GM12878 (cell line): ENCODE data around the gene ATP7B. TPM values are rescaled to one million over a fixed set of nuclear protein-coding genes. Genes with fewer than 3 reads are reported as not detected.

Experiments used
- ATAC-seq: fragments of 200-7000 bp; cut with Tn5 transposase; 3 replicates; pipeline ENCODE4 v1.9.1; 2020; ENCODE audit warnings: mild to moderate bottlenecking, moderate library complexity
- BruUV-seq: library from RNA; stranded (reverse); fragments of 400-500 nt; replicated peaks from 2 replicates; lab custom pipeline; 2021; lab: Mats Ljungman, UMichigan
- CTCF ChIA-PET: fragments of 300-600 bp; sonication (Branson Sonifier 250); formaldehyde crosslinking; extraction: SDS; loops from one replicate; lab custom pipeline; 2021; ENCODE audit warnings: inconsistent platforms; lab: Yijun Ruan, JAX
- POLR2A ChIA-PET: fragments of 350-600 bp; formaldehyde crosslinking; extraction: SDS; loops from one replicate; lab custom pipeline; 2021; ENCODE audit warnings: inconsistent platforms; lab: Charles Lee
- RAD21 ChIA-PET: fragments of 300-600 bp; sonication (Branson Sonifier 250); formaldehyde crosslinking; loops from one replicate; lab custom pipeline; 2023; ENCODE audit warnings: antibody characterized with exemption; ENCODE audit not compliant: unreplicated experiment; lab: Charles Lee
- SMC1A ChIA-PET: fragments of 300-600 bp; sonication (Branson Sonifier 250); formaldehyde crosslinking; loops from one replicate; lab custom pipeline; 2023; ENCODE audit not compliant: unreplicated experiment, uncharacterized antibody; lab: Charles Lee
- DNase-seq: peaks from one replicate; pipeline ENCODE4 v3.0.0-alpha.2; 2011; ENCODE audit warnings: low read depth, low spot score
- FAIRE-seq: peaks from 3 replicates; lab custom pipeline; 2011; peaks lifted over from hg19 to GRCh38; lab: Jason Lieb, UNC
- H2AFZ ChIP-seq: 2 replicates; pipeline ENCODE4 v1.6.0; 2011; ENCODE audit warnings: low read depth, low read length, control low read depth; ENCODE audit not compliant: control insufficient read depth
- H3K27ac ChIP-seq: 2 replicates; pipeline ENCODE4 v1.5.1; 2011; ENCODE audit warnings: control low read depth; ENCODE audit not compliant: control insufficient read depth, insufficient read depth
- H3K27me3 ChIP-seq, 2 experiments: replicated peaks in 1 of 2; 2 replicates each; pipeline versions ENCODE4 v1.6.0 to v1.6.1; 2011; ENCODE audit warnings: low read length in 1 of 2; ENCODE audit not compliant: control insufficient read depth in 2 of 2, insufficient read depth in 2 of 2
- H3K36me3 ChIP-seq, 2 experiments: 2 replicates each; pipeline ENCODE4 v1.5.1; 2011; ENCODE audit warnings: low read length in 1 of 2; ENCODE audit not compliant: control insufficient read depth in 2 of 2, insufficient read depth in 2 of 2
- H3K4me1 ChIP-seq: 2 replicates; pipeline ENCODE4 v1.6.1; 2011; ENCODE audit warnings: mild to moderate bottlenecking, low read length, moderate library complexity, mixed read lengths; ENCODE audit not compliant: control insufficient read depth, insufficient read depth
- H3K4me2 ChIP-seq: 2 replicates; pipeline ENCODE4 v1.6.0; 2011; ENCODE audit warnings: control low read depth; ENCODE audit not compliant: control insufficient read depth, insufficient read depth
- H3K4me3 ChIP-seq: fragments of 200-600 bp; sonication (generic); 2 replicates; pipeline ENCODE4 v1.5.1; 2016
- H3K79me2 ChIP-seq: 2 replicates; pipeline ENCODE4 v1.6.0; 2011; ENCODE audit warnings: low read length; ENCODE audit not compliant: control insufficient read depth, insufficient read depth
- H3K9ac ChIP-seq: 2 replicates; pipeline ENCODE4 v1.8.0; 2011; ENCODE audit warnings: low read length, control low read depth, mixed read lengths; ENCODE audit not compliant: control insufficient read depth, insufficient read depth
- H3K9me3 ChIP-seq: replicated peaks from 3 replicates; pipeline ENCODE4 v1.5.1; 2011; ENCODE audit warnings: mild to moderate bottlenecking, low read length; ENCODE audit not compliant: control insufficient read depth, insufficient read depth
- H4K20me1 ChIP-seq: 2 replicates; pipeline ENCODE4 v1.6.0; 2011; ENCODE audit not compliant: control insufficient read depth, insufficient read depth
- ATF7 ChIP-seq: fragments of 450-650 bp; IDR thresholded peaks from 2 replicates; pipeline ENCODE4 v1.6.1; 2016; ENCODE audit warnings: low read depth, mild to moderate bottlenecking
- EED ChIP-seq: sonication (generic); IDR thresholded peaks from 2 replicates; pipeline ENCODE4 v1.6.1; 2016; ENCODE audit warnings: antibody characterized with exemption, low read depth
- EP300 ChIP-seq, 2 experiments: fragments of 150-350 bp in 1 of 2; IDR thresholded peaks; 2 replicates each; pipeline ENCODE4 v1.6.1; 2011 to 2012; ENCODE audit warnings: low read depth in 2 of 2, low read length in 2 of 2, borderline replicate concordance in 1 of 2, improper control_type of control experiment in 1 of 2, inconsistent platforms in 1 of 2; ENCODE audit not compliant: control insufficient read depth in 1 of 2
- JUND ChIP-seq: IDR thresholded peaks from 2 replicates; pipeline ENCODE4 v1.6.1; 2012; ENCODE audit warnings: low read depth, mild to moderate bottlenecking, low read length, improper control_type of control experiment, moderate library complexity
- KLF5 ChIP-seq: fragments of 450-650 bp; IDR thresholded peaks from 2 replicates; pipeline ENCODE4 v1.6.1; 2014; ENCODE audit warnings: mild to moderate bottlenecking; ENCODE audit not compliant: partially characterized antibody
- RAD21 ChIP-seq: IDR thresholded peaks from 2 replicates; pipeline ENCODE4 v1.6.1; 2011; ENCODE audit warnings: mild to moderate bottlenecking, low read depth, low read length, moderate library complexity; ENCODE audit not compliant: insufficient read depth
- SMAD5 ChIP-seq: IDR thresholded peaks from 2 replicates; pipeline ENCODE4 v1.6.1; 2016; ENCODE audit warnings: antibody characterized with exemption, low read depth
- ZSCAN29 ChIP-seq: fragments of 450-650 bp; IDR thresholded peaks from 2 replicates; pipeline ENCODE4 v1.6.1; 2017; ENCODE audit warnings: mild to moderate bottlenecking, moderate library complexity
- WGBS: methylation state at CpG from one replicate; pipeline ENCODE4 v1.1.6; 2016; ENCODE audit warnings: low lambda C conversion rate; ENCODE audit not compliant: insufficient replicate concordance, insufficient coverage; ENCODE audit errors: missing lambda C conversion rate; 5-methylcytosine and 5-hydroxymethylcytosine counted together
- in situ Hi-C: fragments of 300-500 bp; cut with MboI; formaldehyde crosslinking; loops from 9 replicates; pipeline ENCODE4 v1.14.3; 2018; ENCODE audit warnings: mixed read lengths
- intact Hi-C: fragments of 100-400 bp; cut with micrococcal nuclease; formaldehyde crosslinking; loops from one replicate; pipeline ENCODE4 v1.14.2; 2022; ENCODE audit not compliant: unreplicated experiment
- polyA plus RNA-seq, 11 experiments: library from polyadenylated mRNA; depleted of rRNA in 4 of 11; unstranded in 6 of 11; stranded (reverse) in 5 of 11; fragments of >200 nt; fragmentation: Nextera tagmentation in 4 of 11; fragmentation: Illumina TruSeq in 1 of 11; extraction: Ambion mirVana in 4 of 11; extraction: Trizol in 1 of 11; gene quantifications; 1 replicate in 1 of 11; 2 replicates in 10 of 11; pipeline versions ENCODE4 v1.2.1 to v1.2.3, GENCODE V29; 2011 to 2016; ENCODE audit warnings: inconsistent platforms in 2 of 11, missing spikeins in 2 of 11, low read depth in 1 of 11
- total RNA-seq, 4 experiments: library from RNA; depleted of rRNA in 3 of 4; stranded (reverse); fragments of >200 nt in 3 of 4; fragmentation: Illumina TruSeq in 1 of 4; extraction: Trizol in 1 of 4; gene quantifications; 2 replicates each; pipeline versions ENCODE4 v1.2.1 to v1.2.3, GENCODE V29; 2013 to 2021
- TF ChIP-seq, protein P1 (sequence below): fragments of 450-650 bp; IDR thresholded peaks from 2 replicates; pipeline ENCODE4 v1.6.1; 2017; ENCODE audit warnings: mild to moderate bottlenecking, low read depth, inconsistent platforms; ENCODE audit not compliant: poor library complexity, severe bottlenecking
- TF ChIP-seq, protein P2 (sequence below): IDR thresholded peaks from 2 replicates; pipeline ENCODE4 v1.6.1; 2012; ENCODE audit warnings: low read length, inconsistent platforms

ATP7B gene
- total and polyA plus RNA-seq, 10 of the 15 experiments (the other 5 are each of a cell fraction or from before 2014, with no cell fraction given): under 0.01 to 1.1 (median 0.06) TPM; not detected in 2

DNA sequence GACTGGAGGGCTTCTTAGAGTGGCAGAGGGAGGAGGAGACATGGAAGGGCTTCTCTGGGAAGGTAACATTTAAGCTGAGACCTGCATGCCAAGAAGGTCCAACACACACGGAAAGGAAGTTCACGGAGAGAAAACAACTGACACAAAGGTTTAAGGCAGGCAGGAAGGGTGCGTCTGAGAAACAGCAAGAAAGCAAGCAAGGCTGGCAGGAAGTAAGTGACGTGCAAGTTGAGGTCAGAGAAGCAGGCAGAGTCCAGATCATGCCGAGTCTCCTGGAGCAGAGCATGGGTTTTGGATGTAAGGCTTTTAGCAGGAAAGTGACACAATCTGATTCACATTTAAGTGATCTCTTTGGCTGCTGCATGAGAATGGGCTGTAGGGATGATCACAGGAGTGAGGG is 60.5 kb downstream of the ATP7B start:
- SMC1A ChIA-PET: interaction anchor here (1.2 kb wide), 1 partner anchor 11 kb away, joined by 4 read pairs; no protein-coding TSS in a partner anchor
- TF ChIP-seq, protein P1, sequence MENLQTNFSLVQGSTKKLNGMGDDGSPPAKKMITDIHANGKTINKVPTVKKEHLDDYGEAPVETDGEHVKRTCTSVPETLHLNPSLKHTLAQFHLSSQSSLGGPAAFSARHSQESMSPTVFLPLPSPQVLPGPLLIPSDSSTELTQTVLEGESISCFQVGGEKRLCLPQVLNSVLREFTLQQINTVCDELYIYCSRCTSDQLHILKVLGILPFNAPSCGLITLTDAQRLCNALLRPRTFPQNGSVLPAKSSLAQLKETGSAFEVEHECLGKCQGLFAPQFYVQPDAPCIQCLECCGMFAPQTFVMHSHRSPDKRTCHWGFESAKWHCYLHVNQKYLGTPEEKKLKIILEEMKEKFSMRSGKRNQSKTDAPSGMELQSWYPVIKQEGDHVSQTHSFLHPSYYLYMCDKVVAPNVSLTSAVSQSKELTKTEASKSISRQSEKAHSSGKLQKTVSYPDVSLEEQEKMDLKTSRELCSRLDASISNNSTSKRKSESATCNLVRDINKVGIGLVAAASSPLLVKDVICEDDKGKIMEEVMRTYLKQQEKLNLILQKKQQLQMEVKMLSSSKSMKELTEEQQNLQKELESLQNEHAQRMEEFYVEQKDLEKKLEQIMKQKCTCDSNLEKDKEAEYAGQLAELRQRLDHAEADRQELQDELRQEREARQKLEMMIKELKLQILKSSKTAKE: no peak
- TF ChIP-seq EP300 (IDR thresholded peaks at IDR 0.05; ENCODE audit: borderline replicate concordance in 1 of 2, control insufficient read depth in 1 of 2, low read depth in 2 of 2, low read length in 2 of 2) (no peak), EED (no peak), ATF7 (no peak), SMAD5 (no peak), ZSCAN29 (no peak), RAD21 (no peak), JUND (no peak), KLF5 (no peak)
- TF ChIP-seq, protein P2, sequence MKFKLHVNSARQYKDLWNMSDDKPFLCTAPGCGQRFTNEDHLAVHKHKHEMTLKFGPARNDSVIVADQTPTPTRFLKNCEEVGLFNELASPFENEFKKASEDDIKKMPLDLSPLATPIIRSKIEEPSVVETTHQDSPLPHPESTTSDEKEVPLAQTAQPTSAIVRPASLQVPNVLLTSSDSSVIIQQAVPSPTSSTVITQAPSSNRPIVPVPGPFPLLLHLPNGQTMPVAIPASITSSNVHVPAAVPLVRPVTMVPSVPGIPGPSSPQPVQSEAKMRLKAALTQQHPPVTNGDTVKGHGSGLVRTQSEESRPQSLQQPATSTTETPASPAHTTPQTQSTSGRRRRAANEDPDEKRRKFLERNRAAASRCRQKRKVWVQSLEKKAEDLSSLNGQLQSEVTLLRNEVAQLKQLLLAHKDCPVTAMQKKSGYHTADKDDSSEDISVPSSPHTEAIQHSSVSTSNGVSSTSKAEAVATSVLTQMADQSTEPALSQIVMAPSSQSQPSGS: no peak
- DNase-seq: no peak
- in situ Hi-C loops (no loop called here), intact Hi-C loops (no loop called here)
- Histone ChIP-seq H3K27me3 (peaks cover 6% of the 10 kb centered on the region in 2 experiments), H4K20me1 (no peaks in the 10 kb centered on the region), H3K9me3 (no peaks in the 10 kb centered on the region), H3K79me2 (no peaks in the 10 kb centered on the region), H3K4me2 (no peak overlapping the region), H3K36me3 (no peaks in the 10 kb centered on the region), H3K4me3 (no peak overlapping the region), H3K9ac (no peak overlapping the region), H3K27ac (no peak overlapping the region), H3K4me1 (peaks cover under 1% of the 10 kb centered on the region; the same call in 1 of the 2 replicates), H2AFZ (no peak overlapping the region)
- POLR2A ChIA-PET: no interaction called here
- CTCF ChIA-PET: no interaction called here
- WGBS: 24% methylated on average over 5 of the region's 5 CpGs
- no peak for ATAC-seq
- RAD21 ChIA-PET: no interaction called here
- no peak for FAIRE-seq
- no TSS peak for BruUV-seq
